Measurements from ENCODE around the gene ALDH3B2. TPM values are rescaled to one million over a fixed set of nuclear protein-coding genes. Genes with fewer than 3 reads are reported as not detected.
A peak's percentile ranks its signal among the peaks of the same experiment; 100 is the strongest.
"Not testable (repeated sequence)": the region's sequence is repeated elsewhere in the genome, so short reads cannot be mapped to it uniquely, and the experiment has no call there.

The ALDH3B2 gene
- total RNA-seq, 1 donor from 2014 or later, result not detected

DNA sequence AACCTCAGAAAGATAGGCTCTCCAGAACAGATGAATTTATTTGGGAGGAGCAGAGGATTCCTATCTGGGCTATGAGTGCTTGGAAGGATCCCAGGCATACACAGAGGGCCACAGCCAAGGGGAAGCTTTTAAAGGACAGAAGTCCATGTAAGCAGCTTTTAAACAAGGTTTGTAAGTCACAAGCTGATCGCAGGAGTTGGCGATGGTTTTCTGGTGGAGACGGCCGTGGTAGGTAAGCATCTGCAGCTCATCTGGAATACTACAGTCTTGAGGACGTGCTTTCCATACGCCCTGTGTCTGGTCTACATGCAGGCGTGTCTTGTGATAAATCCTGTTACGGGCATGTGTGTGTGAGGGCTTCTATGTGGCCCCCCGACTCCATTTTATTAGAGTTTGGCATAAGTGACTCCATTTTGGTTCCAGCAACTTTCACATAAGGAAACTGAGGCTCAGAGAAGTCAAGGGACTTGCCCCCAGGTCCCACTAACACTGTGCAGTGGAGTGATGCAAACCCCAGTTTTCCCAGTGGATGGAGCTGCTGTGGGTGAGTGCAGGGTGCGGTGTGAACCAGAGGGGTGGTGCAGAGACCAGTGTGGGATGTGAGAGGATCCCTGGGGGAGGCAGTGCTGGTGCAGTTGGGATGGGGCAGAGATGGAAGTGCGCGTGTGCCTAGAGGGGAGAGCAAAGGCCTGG is 12.1 kb downstream of the ALDH3B2 start:
- DNase-seq, result no peak

GRCh38 chr11:67660752-67661151 is 13.7 kb downstream of the ALDH3B2 start:
- DNase-seq, result not testable (repeated sequence)

DNA sequence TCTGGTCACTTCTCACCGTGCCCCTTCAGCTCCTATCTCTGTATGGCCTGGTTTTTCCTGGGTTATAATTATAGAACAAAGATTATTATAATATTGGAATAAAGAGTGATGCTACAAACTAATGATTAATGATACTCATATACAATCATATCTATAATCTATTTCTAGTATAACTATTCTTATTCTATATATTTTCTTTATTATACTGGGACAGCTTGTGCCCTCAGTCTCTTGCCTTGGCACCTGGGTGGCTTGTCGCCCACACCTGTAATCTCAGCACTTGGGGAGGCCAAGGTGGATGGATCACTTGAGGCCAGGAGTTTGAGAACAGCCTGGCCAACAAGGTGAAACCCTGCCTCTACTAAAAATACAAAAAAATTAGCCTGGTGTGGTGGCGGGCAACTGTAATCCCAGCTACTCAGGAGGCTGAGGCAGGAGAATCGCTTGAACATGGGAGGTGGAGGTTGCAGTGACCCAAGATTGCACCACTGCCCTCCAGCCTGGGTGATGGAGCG is 14.7 kb downstream of the ALDH3B2 start:
- DNase-seq, result not testable (repeated sequence)

DNA sequence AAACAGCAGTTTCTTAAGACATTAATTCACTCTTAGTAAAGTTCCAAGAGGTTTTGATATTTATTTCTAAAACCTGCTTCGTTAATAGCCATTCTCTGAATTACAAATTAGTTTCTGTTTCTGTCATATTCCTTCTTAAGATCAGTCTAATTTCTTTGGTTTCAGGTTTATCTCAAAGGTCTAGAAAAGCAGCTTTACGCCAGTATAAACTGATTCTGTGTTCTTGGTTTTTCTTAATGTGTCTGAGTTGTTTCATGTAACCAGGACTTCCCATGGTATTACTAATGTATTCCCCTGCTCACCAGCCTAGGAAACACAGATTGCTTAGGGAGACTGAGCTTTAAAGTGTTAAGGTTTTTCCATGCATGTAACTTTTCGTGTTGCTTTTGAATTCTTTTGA is 17.1 kb downstream of the ALDH3B2 start:
- DNase-seq, result no peak

GRCh38 chr11:67656278-67656922 is 18.0 kb downstream of the ALDH3B2 start:
- DNase-seq, result peak; percentile 23

GRCh38 chr11:67654225-67654624 is 20.2 kb downstream of the ALDH3B2 start:
- no peak for DNase-seq

GRCh38 chr11:67652965-67653845 is 21.2 kb downstream of the ALDH3B2 start:
- no peak for DNase-seq

GRCh38 chr11:67651976-67652781 is 22.2 kb downstream of the ALDH3B2 start:
- DNase-seq, result no peak

DNA sequence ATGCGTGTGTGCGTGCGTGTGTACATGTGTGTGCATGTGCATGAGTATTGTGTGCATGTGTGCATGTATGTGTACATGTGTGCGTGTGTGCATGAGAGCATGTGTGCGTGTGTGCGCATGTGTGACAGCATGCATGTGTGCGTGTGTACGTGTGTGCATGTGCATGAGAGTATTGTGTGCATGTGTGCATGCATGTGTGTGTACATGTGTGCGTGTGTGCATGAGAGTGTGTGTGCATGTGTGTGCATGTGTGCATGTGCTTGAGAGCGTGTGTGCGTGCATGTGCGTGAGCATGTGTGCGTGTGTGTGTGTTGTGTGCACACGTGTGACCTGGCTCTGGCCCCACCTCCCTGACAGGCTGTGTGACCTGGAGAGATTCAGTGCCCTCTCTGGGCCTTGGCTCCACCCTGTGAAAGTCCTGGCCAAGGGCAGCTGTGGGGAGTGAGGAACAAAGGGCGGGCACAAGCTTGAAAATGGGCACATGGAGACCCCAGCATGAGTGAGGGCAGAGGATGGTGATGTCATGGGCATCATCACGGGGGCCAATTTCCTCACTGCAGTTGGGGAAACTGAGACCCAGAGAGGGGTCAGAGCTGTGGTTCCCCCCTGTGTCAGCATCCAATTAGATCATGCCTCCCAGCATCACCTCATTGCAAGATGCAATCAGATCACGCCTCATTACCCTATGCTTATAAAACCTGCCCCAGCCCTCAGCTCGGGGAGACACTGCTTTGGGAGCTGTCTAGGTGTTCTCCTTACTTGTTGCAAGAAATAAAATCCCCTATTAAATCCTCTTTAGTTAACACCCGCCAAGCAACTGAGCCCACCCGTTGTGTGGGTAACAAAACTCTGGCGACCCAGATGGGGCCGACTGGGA is 24.6 kb downstream of the ALDH3B2 start:
- no peak for DNase-seq

GRCh38 chr11:67648796-67649613 is 25.4 kb downstream of the ALDH3B2 start:
- no peak for DNase-seq

DNA sequence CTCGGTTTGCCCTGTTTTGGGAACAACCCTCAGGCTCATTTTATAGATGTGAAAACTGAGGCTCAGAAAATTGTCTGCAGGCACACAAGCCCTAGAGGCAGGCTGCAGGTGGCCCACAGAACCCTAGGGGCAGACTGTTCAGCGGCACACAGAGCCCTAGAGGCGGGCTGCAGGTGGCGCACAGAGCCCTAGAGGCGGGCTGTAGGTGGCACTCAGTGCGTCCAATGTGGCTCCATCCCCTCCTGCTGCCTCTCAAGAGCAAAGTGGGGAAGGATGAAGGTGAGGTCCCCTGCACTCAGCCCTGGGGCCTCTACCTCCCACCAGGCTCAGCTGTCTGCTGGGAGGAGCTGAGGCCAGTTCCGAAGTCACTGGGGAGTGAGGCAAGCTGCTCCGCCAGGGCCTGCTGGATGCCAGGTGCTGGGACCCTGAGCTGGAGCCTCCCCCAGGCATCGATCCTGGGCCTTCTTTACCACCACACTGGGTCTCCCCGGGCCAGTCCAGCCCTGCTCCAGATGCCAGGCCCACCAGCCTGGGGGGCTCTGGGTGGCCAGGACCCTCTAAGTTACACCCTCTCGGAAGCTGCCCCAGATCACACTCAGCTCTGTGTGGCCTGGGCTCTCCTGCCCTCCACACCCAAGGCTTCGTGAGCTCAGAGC is 26.2 kb downstream of the ALDH3B2 start:
- DNase-seq, result peak; percentile 38

DNA sequence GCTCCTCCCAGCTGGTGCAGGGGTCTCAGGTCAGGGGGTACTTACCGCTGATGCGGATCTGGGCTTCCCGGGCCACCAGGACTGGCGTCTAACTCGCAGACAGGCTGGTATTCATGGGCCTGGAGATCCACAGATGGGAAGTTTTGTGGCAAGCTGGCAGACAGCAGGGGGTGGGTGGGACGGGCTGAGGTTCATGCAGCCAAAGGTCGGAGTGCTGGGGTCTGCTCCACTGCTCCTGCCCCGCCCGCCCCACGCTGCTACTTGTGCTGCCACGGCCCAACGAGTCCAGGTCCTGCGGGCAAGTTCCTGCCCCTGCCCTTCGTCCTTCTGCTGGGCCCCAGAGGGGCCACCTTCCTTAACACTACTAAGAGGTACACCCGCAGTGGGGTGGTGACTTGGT is 27.0 kb downstream of the ALDH3B2 start:
- DNase-seq, result no peak

DNA sequence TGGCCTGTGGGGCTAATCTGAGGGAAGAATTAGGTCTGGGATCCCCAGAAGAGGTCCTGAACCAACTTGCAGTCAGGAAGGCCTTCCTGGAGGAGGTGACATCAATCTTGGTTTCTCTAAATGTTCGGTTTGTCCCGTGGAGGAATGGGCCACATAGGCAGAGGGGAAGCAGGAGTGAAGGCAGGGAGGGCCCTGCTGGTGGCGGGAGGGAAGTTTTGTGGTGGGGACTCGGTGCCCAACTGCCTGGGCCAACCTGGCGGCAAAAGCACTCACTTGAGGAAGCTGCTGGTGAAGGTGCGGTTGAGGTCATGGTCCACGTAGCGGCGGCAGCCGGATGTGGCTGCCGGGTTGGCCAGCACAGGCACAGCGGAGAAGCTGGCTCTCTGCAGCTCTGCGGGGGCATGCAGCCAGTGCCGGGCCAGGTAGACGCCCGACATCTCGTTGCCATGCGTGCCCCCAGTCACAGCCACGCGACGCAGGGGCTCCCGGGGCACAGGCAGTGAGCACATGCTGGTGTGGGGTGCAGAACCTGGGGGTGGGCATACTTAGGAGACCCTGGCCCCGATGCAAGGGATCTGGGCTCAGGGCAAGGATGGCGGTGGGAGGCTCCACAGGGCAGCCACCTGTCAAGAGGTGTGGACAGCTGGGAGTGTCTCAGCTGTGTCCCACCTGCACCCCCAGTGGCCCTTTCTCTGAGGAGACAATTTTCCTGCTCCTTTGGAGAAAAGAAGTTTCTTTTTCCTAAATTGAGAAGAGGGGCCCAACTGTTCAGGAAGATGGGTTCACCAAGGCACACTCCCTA is 27.7 kb downstream of the ALDH3B2 start:
- no peak for DNase-seq

DNA sequence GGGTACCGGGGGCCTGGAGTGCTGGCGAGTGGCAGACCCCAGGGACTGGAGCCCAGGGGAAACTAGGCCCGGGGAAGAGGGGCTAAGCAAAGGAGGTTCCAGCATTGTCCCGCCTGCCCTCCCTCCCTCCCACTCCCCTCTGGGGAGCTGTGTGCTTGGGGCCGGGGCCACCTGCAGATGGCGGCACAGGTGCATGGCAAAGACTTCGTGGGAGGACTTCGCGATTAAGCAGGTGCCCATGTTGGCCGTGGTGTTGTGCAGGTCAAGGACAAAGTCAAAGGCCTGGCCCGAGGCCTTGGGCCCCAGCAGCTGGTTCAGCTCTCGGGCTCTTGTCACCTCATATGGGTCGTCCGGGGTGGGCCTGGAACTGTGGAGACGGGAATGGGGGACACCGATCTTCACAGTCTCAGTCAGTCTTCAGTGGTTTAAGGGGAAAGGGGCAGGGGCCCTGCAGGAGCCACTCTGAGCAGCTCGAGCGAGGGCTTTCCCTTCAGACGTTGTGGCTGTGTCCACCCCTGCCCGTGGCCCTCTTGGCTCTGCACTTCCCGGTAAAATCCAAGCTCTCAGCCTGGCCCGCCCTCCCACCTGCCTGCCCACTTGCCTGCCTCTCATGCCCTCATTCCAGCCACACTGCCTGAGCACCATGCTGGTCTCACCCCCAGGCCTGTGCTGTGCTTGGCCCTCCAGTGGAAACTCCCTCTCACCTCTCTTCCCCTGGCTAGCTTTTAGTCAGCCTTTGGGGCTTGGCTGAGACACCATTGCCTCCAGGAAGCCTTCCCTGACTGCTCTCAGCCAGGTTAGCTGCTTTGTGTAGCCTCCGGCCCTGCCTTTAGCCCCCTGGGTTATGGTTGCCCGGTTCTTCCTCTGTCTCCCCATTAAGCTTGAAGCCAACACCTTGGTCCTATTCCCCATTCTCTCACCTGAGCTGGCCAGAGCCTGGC is 28.6 kb downstream of the ALDH3B2 start:
- DNase-seq, result no peak

DNA sequence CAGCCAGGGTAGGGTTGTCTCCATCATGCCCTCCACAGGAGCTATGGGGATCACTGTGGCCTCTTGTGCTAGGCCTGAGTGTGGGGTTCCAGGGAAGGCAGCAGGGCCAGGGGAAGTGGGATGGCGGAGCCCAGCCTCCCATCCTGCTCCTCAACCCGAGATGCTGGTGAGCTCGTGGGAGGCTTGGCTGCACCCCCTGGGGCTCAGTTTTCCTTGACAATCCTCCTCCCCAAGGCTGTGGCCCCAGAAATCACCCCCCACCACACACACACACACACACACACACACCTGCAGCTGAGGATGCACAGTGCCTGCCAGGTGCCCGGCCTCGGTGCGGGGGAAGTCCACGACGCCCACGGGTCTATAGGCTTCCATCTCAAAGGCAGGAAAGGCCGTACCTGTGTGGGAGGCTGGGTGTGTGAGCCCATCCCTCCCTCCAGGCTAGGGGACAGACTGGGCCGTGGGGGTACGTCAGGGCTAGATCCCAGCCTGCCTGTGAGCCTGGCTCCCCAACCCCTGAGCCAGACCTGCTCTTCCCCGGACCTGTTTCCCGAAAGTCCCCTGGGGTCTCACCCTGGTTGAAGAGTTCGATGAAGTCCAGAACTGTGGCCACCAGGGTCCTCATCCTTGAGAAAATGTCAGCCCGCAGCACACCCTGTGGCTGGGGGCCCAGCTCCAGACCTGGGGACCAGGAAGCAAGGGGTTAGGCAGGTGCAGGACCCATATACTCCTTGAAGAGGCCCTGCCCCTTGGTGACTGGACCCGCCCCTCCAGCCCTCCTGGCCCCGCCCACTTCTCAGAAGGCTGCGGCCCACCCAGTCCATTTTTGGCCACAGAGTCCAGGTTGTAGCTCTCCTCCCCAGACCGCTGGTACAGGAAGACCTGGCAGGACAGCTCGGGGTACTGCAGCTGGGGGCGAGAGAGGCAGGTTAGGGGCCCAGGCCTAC is 29.7 kb downstream of the ALDH3B2 start:
- DNase-seq, result no peak

DNA sequence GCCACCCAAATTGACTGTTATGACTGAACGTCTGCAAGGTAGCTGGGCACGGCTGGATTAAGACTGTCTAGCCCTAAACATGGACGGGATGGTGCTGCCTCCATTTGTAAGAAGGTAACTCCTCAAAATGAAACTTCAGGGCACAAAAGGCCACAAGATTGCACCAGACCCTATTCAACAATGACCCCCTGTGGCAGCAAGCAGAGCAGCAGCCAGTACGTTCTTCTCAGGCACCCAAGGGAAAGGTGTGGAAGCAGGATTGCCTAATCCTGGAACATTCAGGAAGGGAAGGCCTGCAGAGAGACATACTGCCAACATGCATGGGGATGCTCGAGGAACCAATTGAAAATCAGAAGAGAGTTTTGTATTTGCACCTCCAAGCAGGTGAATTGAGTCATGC is 30.4 kb downstream of the ALDH3B2 start:
- no peak for DNase-seq

Measured in dermis blood vessel endothelial cell (primary cell).